Testis (tissue), 3 donors: ENCODE data around the gene NUP58. TPM values are rescaled to one million over a fixed set of nuclear protein-coding genes. Genes with fewer than 3 reads are reported as not detected.

Source experiments
- DNase-seq: peaks from one replicate; pipeline ENCODE4 v3.0.0-alpha.2; 2019
- H3K27ac ChIP-seq, 2 donors: fragments of 200-600 bp; sonication (generic); one replicate each; pipeline ENCODE4 v1.5.1; 2019
- H3K27me3 ChIP-seq: fragments of 200-600 bp; sonication (generic); one replicate; pipeline ENCODE4 v1.5.1; 2019
- H3K36me3 ChIP-seq: fragments of 200-600 bp; sonication (generic); one replicate; pipeline ENCODE4 v1.5.1; 2017; ENCODE audit warnings: low read depth; ENCODE audit errors: missing control alignments
- H3K4me1 ChIP-seq: fragments of 200-600 bp; sonication (generic); one replicate; pipeline ENCODE4 v1.5.1; 2019
- H3K4me3 ChIP-seq, 2 donors: fragments of 200-600 bp; sonication (generic); one replicate each; pipeline ENCODE4 v1.5.1; 2017 to 2019
- H3K9me3 ChIP-seq: fragments of 200-600 bp; sonication (generic); one replicate; pipeline ENCODE4 v1.5.1; 2017
- CTCF ChIP-seq, 3 experiments: fragments of 450-650 bp in 2 of 3; fragments of 200-600 bp in 1 of 3; sonication (generic) in 1 of 3; IDR thresholded peaks; one replicate each; pipeline ENCODE4 v1.5.1; 2016 to 2019; ENCODE audit warnings: antibody characterized with exemption in 3 of 3, mild to moderate bottlenecking in 2 of 3, moderate library complexity in 1 of 3
- POLR2A ChIP-seq: fragments of 450-650 bp; IDR thresholded peaks from one replicate; pipeline ENCODE4 v1.6.1; 2017; ENCODE audit warnings: antibody characterized with exemption, mild to moderate bottlenecking, moderate library complexity
- WGBS, 2 donors: methylation state at CpG; one replicate each; pipeline ENCODE4 v1.1.5; 2018; 5-methylcytosine and 5-hydroxymethylcytosine counted together
- intact Hi-C: fragments of 100-400 bp; cut with DNase I; formaldehyde crosslinking; loops from one replicate; pipeline ENCODE4 v1.15.1; 2023; ENCODE audit warnings: low total_unique reads
- polyA plus RNA-seq: library from polyadenylated mRNA; stranded (reverse); fragments of 350-450 nt; fragmentation: Illumina TruSeq; extraction: RNeasy Lipid Tissue Mini Kit (QIAGEN cat#74804); gene quantifications from one replicate; pipeline ENCODE4 v1.2.3, GENCODE V29; 2014; ENCODE audit warnings: low read depth, low replicate concordance; ENCODE audit not compliant: insufficient read depth
- total RNA-seq, 2 donors: library from RNA; depleted of rRNA; stranded (reverse); fragments of >200 nt; gene quantifications; one replicate each; pipeline ENCODE4 v1.2.3, GENCODE V29; 2016

Gene NUP58
- total and polyA plus RNA-seq, 3 donors from 2014 or later, result 90.9 to 237 (median 166) TPM

- TF ChIP-seq POLR2A (no peak), CTCF (IDR thresholded peaks at IDR 0.05) (no peak)
- 85 to 92% methylated on average over 3 of the region's 3 CpGs for WGBS, 2 donors
- H3K27ac ChIP-seq, result no peak overlapping the region
- intact Hi-C loops, result no loop called here
- no peaks in the 10 kb centered on the region for H3K4me1 ChIP-seq
- no peaks in the 10 kb centered on the region for H3K27me3 ChIP-seq
- DNase-seq, result no peak
- H3K36me3 ChIP-seq, result no peaks in the 10 kb centered on the region
- no peak overlapping the region for H3K4me3 ChIP-seq
- H3K9me3 ChIP-seq, result no peaks in the 10 kb centered on the region
These were observed 6.2 kb upstream of the NUP58 start for GRCh38 chr13:25295228-25295627.

GRCh38 chr13:25295701-25296100 lies 5.7 kb upstream of the NUP58 start:
- intact Hi-C loops, result no loop called here
- H3K4me1 ChIP-seq, result no peaks in the 10 kb centered on the region
- H3K27me3 ChIP-seq, result no peaks in the 10 kb centered on the region
- 79 to 90% methylated on average over 3 of the region's 3 CpGs for WGBS, 2 donors
- H3K9me3 ChIP-seq, result no peaks in the 10 kb centered on the region
- TF ChIP-seq CTCF (IDR thresholded peaks at IDR 0.05), result no peak
- TF ChIP-seq POLR2A, result no peak
- DNase-seq, result no peak
- no peaks in the 10 kb centered on the region for H3K36me3 ChIP-seq
- no peak overlapping the region for H3K27ac ChIP-seq
- no peak overlapping the region for H3K4me3 ChIP-seq

GRCh38 chr13:25300861-25301346 lies 521 bp upstream of the NUP58 start:
- DNase-seq, result peak; percentile 43
- no peaks in the 10 kb centered on the region for H3K9me3 ChIP-seq
- no peaks in the 10 kb centered on the region for H3K27me3 ChIP-seq
- peak overlapping the region; percentile 81 to 94 for H3K4me3 ChIP-seq
- WGBS, 2 donors, result 11% methylated on average over 20 to 24 of the region's 33 CpGs
- peaks cover 6% of the 10 kb centered on the region for H3K4me1 ChIP-seq
- TF ChIP-seq CTCF (IDR thresholded peaks at IDR 0.05), result no peak
- no peak for TF ChIP-seq POLR2A
- peak overlapping the region; percentile 94 to 97 for H3K27ac ChIP-seq
- intact Hi-C loops, result no loop called here
- no peaks in the 10 kb centered on the region for H3K36me3 ChIP-seq

- Histone ChIP-seq H3K9me3 (no peaks in the 10 kb centered on the region), H3K4me1 (peaks cover 10% of the 10 kb centered on the region), H3K27ac (peak overlapping the region; percentile 94 to 97), H3K4me3 (peak overlapping the region; percentile 81 to 94), H3K36me3 (no peaks in the 10 kb centered on the region), H3K27me3 (no peaks in the 10 kb centered on the region)
- TF ChIP-seq POLR2A, result no peak
- TF ChIP-seq CTCF (IDR thresholded peaks at IDR 0.05), result no peak
- no peak for DNase-seq
- intact Hi-C loops, result no loop called here
- 2 to 3% methylated on average over 7 of the region's 7 CpGs for WGBS, 2 donors
These were observed 696 bp downstream of the NUP58 start for GRCh38 chr13:25302121-25302520.
